HG02610 (cell line): ENCODE data around the gene KCNQ1.

Source experiments
- ATAC-seq: cut with Tn5 transposase; IDR thresholded peaks from one replicate; pipeline ENCODE4 v1.9.1; 2021; ENCODE audit warnings: mild to moderate bottlenecking, moderate library complexity; ENCODE audit not compliant: unreplicated experiment

KCNQ1 gene

DNA sequence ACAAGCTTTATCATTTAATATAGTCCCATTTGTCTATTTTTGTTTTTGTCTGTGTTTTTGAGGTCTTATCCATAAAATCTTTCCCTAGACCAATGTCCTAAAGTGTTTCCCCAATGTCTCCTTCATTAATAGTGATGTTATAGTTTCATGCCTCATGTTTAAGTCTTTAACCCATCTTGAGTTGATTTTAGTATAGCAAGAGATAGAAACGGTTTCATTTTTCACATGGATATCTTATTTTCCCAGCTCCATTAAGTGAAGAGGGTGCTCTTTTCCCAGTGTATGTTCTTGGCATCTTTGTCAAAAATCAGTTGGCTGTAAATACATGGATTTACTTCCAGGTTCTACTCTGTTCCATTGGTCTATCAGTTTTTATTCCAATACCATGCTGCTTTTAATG lies 196.8 kb downstream of the KCNQ1 start:
- no peak for ATAC-seq

DNA sequence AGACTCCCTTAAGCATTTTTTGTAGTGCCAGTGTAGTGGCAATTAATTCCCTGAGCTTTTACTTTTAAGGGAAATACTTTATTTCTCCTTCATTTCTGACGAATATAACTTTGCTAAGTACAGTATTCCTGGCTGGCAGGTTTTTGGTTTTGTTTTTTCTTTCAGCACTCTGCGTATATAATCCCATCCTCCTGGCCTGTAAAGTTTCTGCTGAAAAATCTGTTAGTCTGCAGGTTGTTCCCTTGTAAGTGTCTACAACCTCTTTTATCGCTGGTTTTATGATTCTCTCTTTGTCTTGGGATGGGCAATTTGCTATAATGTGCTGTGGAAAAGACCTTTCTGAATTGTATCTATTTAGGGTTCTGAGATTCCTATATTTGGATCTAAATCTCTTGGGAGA lies 198.9 kb downstream of the KCNQ1 start:
- no peak for ATAC-seq

DNA sequence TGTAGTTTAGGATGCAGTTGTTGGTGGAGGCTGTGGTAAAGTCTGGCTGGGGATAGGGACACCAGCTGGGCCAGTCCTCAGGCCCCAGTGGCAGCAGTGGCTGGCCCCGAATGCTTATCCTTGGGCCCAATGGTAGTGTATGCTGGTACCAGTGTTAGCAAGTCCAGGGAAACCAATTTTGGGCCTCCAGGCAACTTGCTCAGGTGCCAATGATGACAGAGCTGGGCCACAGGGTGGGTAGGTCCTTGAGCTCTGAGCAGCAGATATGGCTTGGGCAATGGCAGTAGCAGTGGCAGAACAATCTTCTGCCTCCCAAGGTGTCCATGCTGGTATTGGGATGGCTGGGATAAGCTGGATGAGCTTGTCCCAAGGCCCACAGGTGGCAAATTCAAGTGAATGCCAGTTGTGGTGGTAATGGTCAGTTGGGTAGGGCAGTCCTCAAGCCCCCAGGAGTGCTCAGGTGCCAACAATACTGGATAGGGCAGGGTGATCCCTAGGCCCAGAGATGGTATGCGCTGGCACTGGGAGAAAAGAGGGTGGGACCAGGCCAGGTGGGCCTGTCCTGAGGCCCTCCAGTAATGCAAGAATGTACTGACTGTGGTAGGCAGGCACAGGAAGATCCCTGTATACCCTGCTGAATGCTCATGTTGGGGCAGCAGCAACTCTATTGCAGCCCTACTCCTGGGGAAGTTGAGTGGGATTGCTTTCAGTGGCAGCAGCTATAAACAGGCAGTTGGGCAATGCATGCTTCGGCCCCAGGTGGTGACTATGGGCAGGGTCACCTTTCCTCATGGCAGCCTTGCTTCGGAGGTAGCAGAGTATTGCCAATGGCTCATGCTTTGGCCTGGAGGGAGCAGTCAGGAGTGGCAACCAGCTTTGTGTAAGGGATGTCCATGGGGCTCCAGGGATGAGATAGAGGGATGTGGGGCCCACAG lies 200.3 kb downstream of the KCNQ1 start:
- no peak for ATAC-seq

DNA sequence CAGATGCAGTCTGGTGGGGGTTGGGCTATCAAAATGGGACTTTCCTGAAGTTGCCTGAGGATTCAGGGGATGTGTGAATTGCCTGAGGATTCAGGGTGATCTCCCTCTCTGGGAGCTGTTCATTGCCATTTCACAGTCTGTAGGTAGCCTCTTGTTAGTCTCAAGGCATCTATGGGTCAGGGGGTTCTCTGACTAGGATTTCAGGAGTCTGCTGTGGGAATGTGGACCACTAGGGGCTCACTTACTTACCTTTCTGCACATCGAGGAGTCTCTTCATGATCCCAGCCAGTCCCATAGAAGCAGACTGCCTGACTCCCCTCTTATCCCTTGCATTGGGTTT lies 200.9 kb downstream of the KCNQ1 start:
- no peak for ATAC-seq

DNA sequence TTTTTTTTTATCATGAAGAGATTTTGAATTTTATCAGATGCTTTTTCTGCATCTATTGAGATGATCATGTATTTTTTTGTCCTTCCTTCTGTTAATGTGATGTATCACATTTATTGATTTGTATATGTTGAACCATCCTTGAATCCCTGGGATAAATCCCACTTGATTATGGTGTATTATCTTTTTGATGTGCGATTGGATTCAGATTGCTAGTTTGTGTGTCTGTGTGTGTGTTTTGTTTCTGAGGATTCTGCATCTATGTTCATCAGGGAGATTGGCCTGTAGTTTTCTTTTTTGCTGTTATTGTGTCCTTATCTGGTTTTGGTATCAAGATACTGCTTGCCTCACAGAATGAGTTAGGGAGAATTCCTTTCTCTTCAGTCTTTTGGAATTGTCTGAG lies 202.4 kb downstream of the KCNQ1 start:
- no peak for ATAC-seq

DNA sequence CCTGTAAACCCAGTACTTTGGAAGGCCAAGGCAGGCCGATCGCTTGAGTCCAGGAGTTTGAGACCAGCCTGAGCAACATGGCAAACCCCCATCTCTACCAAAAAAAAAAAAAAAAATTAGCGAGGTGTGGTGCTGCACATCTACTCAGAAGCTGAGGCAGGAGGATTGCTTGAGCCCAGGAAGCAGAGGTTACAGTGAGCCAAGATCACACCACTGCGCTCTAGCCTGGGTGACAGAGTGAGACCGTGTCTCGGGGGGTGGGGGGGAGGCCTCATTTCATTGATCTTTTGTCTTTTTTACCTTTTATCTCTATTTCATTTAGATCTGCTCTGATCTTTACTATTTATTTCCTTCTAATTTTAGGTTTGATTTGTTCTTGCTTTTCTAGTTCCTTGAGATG lies 203.1 kb downstream of the KCNQ1 start:
- no peak for ATAC-seq

DNA sequence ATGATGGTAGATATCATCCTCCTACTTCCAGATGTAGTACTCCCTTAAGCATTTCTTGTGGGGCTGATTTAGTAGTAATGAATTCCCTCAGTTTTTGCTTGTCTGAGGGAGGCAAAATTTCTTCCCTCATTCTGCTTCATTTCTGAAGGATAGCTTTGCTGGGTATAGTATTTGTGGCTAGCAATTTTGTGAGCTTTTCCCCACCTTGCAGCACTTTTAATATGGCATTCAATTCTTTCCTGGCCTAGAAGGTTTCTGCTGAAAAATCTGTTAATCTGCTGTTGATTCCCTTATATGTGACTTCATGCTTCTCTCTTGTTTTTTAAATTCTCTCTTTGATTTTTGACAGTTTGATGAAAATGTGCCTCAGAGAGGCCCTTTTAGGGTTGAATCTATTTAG lies 204.6 kb downstream of the KCNQ1 start:
- ATAC-seq, result no peak

DNA sequence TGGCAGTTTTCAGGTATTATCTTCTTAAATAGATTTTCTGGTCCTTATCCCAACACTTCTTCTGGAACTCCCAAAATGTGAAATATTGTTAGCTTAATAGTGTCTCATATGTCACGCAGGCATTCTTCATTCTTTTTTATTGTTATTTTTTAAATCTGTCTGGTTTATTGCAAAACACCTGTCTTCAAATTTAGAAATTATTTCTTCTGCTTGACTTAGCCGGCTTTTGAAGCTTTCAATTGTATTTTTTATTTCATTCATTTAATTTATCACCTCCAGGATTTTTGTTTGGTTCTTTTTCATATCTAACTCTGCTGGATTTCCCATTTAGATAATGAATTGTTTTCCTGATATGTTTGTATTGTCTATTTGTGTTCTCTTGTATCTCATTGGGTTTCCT lies 205.0 kb downstream of the KCNQ1 start:
- no peak for ATAC-seq

DNA sequence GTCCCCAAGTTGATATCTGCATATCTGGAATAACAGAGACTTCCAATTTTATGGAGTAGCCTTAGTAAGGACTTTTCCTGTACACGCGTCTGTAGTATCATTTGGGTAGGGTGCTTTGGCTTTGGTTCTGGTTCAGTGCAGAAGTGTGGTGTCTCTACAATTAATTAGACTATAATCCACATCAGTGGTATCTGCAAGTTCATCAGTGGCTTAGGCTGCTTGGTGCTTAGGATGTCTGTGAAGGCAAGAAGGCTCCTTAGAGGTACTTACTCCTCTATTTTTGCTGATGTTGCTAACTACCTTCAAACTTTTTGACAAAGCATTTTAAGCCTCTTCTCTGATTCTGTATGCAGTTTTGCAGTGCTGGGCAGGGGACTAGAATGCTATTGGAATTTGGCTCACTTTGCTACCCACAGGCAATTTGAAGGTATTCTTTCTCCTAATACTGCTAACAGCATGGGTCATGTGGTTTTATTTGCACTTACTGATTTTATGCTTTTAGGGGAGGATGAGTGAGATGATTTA lies 205.6 kb downstream of the KCNQ1 start:
- no peak for ATAC-seq

DNA sequence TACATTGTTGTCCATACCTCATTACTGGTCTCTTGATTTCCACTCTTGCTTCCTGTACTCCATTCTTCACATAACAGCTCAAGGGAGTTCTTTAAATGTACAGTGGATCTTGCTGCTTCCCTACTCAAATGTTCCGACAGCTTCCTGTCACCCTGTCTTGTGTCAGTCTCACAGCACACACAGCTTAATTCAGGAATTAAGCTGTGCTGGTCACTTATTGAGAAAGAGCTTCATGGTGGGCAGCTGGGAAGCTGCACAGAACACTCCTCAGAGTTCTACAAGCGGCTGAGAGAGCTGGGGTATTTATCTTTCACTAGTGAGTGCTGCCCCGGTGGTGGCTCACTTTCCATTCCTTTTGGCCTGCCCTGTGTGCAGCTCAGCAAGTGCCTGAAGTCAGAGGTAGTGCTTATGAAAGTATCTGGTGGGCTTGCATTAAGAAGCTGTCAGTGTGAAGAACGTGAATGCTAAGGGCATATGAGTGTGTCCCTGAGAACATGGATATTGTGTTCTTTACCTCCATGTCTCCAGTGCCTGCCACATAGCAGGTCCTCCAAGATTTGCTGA lies 206.3 kb downstream of the KCNQ1 start:
- ATAC-seq, result no peak

DNA sequence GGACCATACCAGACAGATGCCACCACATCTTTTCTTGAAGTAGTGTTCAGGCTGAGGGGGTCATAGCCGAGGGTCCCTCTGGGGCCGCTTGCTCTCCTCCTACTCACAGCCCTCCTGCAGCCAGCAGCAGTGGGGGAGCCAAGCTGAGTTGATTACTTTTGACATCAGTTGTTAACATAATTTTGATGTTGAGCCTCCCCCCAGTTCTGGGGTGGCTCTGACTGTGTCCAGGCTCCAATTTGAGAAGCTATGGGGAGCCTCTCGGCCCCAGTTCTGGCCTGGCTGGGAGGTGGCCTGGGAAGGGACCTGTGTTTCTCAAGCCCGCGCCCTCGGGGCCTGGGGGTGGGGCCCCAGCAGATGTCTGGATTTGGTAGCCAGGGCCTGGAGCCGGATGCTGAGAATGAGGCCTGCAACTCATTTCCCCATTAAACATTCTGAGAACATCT lies 207.0 kb downstream of the KCNQ1 start:
- no peak for ATAC-seq

DNA sequence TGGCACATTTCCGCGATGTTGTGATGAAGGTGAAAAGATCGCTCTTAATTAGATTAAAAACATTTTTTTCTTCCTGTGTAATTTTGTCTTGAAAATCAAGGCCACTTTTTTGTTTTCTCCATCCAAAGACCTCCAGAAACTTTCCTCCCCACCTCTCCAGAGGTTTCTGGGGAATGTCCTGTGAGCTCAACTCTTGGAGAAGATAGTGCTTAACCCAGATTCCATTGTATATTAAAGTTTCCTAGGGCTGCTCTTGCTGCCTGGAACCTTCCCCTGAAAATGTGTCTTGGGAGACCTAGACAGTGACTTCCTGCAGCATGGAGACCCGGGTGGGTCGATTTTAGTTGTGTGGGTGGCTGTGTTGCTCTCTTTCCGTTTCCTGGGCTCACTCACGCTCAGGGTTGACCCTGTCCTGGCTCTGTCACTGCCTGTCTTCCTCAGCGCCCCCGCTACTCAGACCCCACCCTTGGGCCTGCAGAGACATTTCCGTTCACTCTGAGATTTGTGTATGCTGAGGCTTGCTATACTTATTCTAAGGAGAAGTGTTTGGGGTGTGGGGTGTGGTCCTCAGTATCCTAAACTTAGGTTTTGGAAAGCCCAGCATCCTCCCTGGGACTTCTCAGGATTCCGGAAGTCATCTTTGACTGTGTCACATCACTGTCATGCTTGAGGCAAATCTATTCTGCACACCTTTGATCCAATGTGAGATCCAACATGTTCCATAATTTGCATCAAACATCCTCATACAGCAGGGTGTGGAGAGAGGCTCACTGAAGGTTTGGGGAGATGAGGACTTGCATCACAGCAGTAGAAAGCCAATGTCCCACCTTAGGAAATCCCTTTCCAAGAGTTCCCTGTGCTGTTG lies 207.8 kb downstream of the KCNQ1 start:
- no peak for ATAC-seq

DNA sequence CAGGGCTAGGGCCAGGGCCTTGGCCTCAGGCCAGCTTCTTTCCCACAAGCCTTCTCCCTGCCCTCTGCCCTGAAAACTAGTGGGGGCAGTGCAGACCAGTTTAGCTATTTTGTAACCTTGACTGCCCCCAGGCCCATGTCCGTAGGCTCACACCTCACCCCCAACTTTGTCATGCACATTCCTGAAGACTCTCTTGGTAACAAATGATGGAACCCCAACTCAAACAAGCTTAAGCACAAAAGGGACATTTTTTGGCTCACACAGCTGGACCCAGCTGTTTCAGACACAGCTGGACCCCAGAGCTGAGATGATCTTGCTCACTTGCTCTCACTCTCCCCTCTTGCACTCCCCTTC lies 208.4 kb downstream of the KCNQ1 start:
- ATAC-seq, result no peak

DNA sequence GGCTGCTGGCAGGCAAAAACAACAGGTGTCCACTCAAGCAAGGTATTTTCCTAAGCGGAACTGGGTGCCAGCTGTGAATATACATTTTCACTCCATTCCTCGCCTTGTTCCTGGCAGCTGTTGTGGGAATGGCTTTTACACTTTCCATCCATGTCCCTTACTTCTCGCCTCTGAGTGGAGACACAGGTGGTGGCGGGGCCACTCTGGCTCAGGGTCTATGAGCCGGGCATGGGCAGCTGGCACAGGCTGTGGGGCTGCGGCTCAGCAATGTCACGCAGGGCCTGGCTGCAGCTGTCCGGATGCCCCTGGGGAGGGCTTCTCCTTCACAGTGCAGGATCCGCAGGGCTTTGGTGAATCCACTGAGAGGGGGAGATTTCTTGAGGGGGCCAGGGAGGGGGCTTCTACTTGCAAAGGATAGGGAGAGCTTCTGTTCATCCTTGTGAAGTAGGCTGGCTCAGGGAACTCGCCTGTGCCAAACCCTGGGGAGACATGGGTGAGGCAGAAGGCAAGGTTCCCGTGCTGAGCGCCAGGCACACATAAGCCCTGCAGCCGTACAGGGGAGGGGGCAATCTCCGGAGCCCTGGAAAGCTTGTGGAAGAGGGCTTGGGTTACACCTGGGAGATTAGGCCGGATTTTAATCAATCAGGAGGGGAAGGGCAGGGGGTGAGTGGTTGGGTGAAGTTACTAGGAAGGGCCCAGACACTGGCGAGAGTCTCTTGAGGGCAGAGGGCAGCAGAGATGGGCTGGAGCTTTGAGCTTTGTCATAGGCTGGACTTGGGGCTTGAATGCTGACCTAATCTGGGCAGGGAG lies 209.3 kb downstream of the KCNQ1 start:
- no peak for ATAC-seq

DNA sequence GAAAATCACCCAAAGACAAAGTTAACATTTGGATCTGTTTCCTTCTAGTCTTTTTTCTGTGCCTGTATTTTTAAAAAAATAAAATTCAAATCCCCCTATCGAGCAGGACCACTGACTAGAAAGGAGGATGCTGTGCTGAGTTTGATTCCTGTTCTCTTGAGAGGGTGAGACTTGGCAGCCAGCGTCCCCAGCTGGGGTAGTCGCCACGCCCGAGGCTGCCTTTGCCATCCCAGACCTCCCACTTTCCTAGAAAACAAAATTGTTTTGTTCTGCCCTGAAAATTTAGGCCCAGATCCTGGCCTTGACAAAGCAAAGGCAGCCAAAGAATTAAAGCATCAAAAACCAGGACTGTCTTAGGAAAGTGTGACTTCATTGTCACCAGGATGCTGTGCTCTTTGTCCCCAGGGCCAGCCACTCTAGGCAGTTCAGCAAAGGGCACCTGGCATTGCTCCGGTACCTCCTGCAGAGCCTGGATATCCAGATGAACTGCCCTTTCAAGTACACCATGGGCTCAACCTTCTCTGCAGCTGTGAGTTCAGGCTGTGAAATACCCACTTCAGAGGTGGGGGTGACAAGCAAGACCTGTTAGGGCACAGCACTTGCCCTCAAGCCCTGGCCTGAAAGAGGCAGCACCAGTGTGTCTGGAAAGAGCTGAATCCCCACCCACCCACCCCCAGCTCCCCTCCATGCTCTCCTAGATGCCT lies 210.4 kb downstream of the KCNQ1 start:
- no peak for ATAC-seq

DNA sequence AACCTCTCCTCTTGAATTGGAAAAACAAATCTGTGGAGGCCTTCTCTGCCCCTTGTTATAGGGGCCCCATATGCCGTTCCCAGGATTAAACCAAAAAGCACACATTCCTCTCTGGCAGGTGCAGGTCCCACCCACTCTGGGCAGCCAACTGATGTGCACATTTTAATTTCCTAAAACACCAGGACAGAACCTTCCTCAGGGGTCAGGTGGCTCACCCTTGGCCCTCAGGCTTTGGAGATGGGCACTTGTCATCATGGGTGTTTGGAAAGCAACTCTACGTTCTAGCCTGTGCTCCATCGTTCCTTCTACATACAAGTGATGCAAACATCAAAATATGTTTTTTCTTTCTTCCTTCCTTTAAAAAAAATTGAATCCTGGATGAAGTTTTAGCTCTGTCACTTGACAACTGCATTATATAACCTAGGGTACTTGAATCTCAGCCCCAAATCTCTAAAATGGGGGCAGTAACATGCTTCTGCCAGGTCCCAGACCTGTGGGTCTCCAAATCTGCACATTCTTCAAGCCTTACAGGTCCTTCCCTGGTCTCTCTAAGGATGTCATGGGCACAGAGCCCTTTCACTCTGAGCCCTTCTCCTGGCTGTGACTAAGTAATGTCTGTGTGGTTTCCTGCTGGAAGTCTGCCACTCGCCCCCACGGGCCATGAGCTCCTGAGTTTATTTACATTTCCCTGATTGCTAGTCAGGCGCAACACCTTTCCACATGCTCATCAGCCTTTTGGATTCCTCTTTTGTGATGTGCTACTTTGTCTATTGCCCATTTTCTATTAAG lies 211.2 kb downstream of the KCNQ1 start:
- ATAC-seq, result no peak

DNA sequence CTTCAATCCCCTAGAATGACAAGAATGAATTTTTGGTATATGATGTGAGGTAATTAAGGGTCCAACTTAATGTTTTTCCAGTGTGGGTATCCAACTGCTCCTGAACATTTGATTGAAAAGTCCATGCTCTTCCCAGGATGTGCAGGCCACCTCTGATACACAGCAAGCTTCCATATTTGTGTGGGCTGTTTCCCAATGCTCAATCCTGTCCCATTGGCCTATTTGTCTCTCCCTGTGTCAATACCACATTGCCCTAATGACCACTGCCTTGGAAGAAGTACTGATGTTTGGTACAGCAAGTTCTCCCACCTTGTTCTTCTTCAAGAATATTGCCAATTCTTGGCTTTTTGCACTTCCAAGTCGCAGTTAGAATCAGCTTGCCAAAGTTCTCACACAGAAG lies 212.1 kb downstream of the KCNQ1 start:
- no peak for ATAC-seq

DNA sequence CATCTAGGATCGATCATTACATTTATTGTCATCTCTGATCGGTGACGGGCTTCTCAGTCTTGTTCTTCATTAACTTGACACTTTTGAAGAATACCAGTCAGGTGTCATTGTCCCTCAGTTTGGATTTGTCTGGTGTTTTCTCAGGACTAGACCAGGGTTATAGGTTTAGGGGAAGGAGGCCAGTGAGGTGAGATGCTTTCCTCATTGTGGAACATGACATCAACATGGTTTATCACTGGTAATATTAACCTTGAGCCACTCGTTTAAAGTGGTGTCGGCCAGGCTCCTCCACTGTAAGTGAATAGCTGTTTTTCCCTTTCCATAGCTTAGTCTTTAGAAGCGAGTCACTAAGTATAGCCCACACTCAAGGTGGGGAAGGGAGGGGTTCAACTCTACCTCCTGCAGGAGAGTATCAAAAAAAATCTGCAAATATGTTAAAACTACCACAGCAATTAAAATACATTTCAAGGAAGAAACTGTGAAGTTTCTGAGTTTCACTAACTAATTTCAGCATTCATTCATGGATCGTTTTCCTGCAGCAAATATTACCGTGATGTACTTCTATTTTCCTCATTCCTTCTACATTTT lies 213.0 kb downstream of the KCNQ1 start:
- ATAC-seq, result no peak

DNA sequence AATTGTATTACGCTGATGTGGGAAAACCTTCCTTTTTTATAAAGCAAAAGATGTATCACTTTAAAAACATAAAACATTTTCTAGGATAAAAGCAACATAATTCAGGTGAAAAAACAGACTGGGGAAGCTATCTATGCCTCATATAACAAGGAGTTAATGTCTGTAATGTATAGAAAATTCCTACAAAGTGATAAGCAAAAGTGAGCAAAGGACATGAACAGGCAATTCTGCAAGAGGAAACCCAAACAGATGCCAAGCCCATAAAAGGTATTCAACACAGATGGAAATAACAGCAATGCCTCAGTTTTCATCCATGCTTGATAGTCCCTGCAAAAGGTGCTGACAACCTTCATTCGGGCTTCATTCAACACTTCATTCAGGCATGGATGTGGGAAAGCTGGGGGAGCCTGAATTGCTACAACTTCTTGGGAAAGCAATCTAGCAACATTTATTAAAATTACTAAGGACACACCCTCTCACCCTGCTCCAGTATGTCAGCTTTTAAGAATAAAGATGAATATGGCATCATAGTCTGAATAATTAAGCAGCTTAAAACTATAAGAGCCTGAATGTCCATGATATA lies 215.6 kb downstream of the KCNQ1 start:
- ATAC-seq, result no peak
